Stomach (tissue), 9 donors: ENCODE results near the gene MYH9. TPM values are rescaled to one million over a fixed set of nuclear protein-coding genes. Genes with fewer than 3 reads are reported as not detected.
"Not testable (repeated sequence)": the region's sequence is repeated elsewhere in the genome, so short reads cannot be mapped to it uniquely, and the experiment has no call there.

ENCODE experiments used
- DNase-seq, 2 donors: peaks; one replicate each; pipeline versions ENCODE4 v3.0.0 to v3.0.0-alpha.2; 2013 to 2019
- H3K27ac ChIP-seq, 5 donors: fragments of 200-600 bp in 4 of 5; sonication (generic) in 4 of 5; one replicate each; pipeline ENCODE4 v1.5.1; 2013 to 2019; ENCODE audit warnings: mild to moderate bottlenecking in 1 of 5, moderate library complexity in 1 of 5
- H3K27me3 ChIP-seq, 3 donors: fragments of 200-600 bp; sonication (generic); one replicate each; pipeline ENCODE4 v1.5.1; 2017 to 2019; ENCODE audit warnings: mixed run types in 1 of 3
- H3K36me3 ChIP-seq, 4 donors: fragments of 200-600 bp; sonication (generic); 1 replicate in 3 of 4; 2 replicates in 1 of 4; pipeline ENCODE4 v1.5.1; 2016 to 2019
- H3K4me1 ChIP-seq, 4 donors: fragments of 200-600 bp; sonication (generic); one replicate each; pipeline ENCODE4 v1.5.1; 2016 to 2019
- H3K4me3 ChIP-seq, 4 donors: fragments of 200-600 bp; sonication (generic) in 3 of 4; one replicate each; pipeline ENCODE4 v1.5.1; 2016 to 2019; ENCODE audit warnings: mild to moderate bottlenecking in 1 of 4
- H3K9me3 ChIP-seq, 4 donors: fragments of 200-600 bp; sonication (generic); one replicate each; pipeline ENCODE4 v1.5.1; 2016 to 2019
- CTCF ChIP-seq, 7 experiments: fragments of 450-650 bp in 4 of 7; fragments of 200-600 bp in 3 of 7; sonication (generic) in 3 of 7; IDR thresholded peaks; one replicate each; pipeline ENCODE4 v1.5.1; 2016 to 2019; ENCODE audit warnings: antibody characterized with exemption in 7 of 7, control low read depth in 2 of 7, mild to moderate bottlenecking in 1 of 7
- EP300 ChIP-seq: sonication (generic); formaldehyde crosslinking; IDR thresholded peaks from one replicate; pipeline ENCODE4 v1.6.1; 2017; ENCODE audit warnings: antibody characterized with exemption
- POLR2A ChIP-seq, 4 donors: fragments of 450-650 bp; IDR thresholded peaks; one replicate each; pipeline ENCODE4 v1.6.1; 2016; ENCODE audit warnings: antibody characterized with exemption in 4 of 4, control low read depth in 2 of 4, mild to moderate bottlenecking in 1 of 4, moderate library complexity in 1 of 4
- POLR2AphosphoS5 ChIP-seq, 3 donors: sonication (generic); formaldehyde crosslinking; IDR thresholded peaks; one replicate each; pipeline ENCODE4 v1.6.1; 2016; ENCODE audit warnings: antibody characterized with exemption in 3 of 3
- WGBS, 5 donors: extraction: QIAGEN DNeasy Blood & Tissue Kit in 3 of 5; methylation state at CpG; one replicate each; pipeline versions ENCODE4 v1.1.5 to v1.1.7; 2013 to 2018; 5-methylcytosine and 5-hydroxymethylcytosine counted together
- intact Hi-C: fragments of 100-400 bp; cut with DNase I; formaldehyde crosslinking; loops from one replicate; pipeline ENCODE4 v1.15.1; 2023; ENCODE audit warnings: low total_unique reads
- polyA plus RNA-seq, 3 donors: library from polyadenylated mRNA; stranded (reverse); fragments of 200-250 nt; gene quantifications; one replicate each; pipeline ENCODE4 v1.2.3, GENCODE V29; 2013
- total RNA-seq, 5 donors: library from RNA; depleted of rRNA; stranded (reverse); fragments of >200 nt; gene quantifications; one replicate each; pipeline versions ENCODE4 v1.1.0 to v1.2.3, GENCODE V29; 2014 to 2016
- donor health status: healthy with polysubstance abuse.
- donor health status: Bipolar disorder and iron deficiency.
- donor health status: healthy.

MYH9 gene
- total and polyA plus RNA-seq, 8 donors = 46.7 to 620 (median 197) TPM

GRCh38 chr22:36267896-36268485 is 119.8 kb downstream of the MYH9 start:
- TF ChIP-seq EP300 (no peak), POLR2A (IDR thresholded peaks at IDR 0.05) (no peak), CTCF (IDR thresholded peaks at IDR 0.05) (no peak), POLR2AphosphoS5 (IDR thresholded peaks at IDR 0.05) (no peak)
- no peaks in the 10 kb centered on the region for H3K9me3 ChIP-seq
- peaks cover 4 to 47% (median 42%) of the 10 kb centered on the region in 4 donors for H3K36me3 ChIP-seq
- no peaks in the 10 kb centered on the region for H3K27me3 ChIP-seq
- DNase-seq = peak in 1 of 2 donors; percentile 17
- WGBS, 5 donors = 89 to 96% (median 93%) methylated on average over 11 of the region's 11 CpGs
- intact Hi-C loops = no loop called here
- H3K4me1 ChIP-seq = no peaks in the 10 kb centered on the region
- no peak overlapping the region for H3K4me3 ChIP-seq
- no peak overlapping the region for H3K27ac ChIP-seq

GRCh38 chr22:36267058-36267457 is 120.7 kb downstream of the MYH9 start:
- no peaks in the 10 kb centered on the region for H3K4me1 ChIP-seq
- WGBS, 5 donors = 90 to 98% (median 95%) methylated on average over 4 of the region's 4 CpGs
- peaks cover 4 to 56% (median 51%) of the 10 kb centered on the region in 4 donors for H3K36me3 ChIP-seq
- DNase-seq = no peak
- H3K9me3 ChIP-seq = no peaks in the 10 kb centered on the region
- H3K27ac ChIP-seq = no peak overlapping the region
- intact Hi-C loops = no loop called here
- H3K4me3 ChIP-seq = no peak overlapping the region
- no peaks in the 10 kb centered on the region for H3K27me3 ChIP-seq
- no peak for TF ChIP-seq POLR2A (IDR thresholded peaks at IDR 0.05)
- no peak for TF ChIP-seq POLR2AphosphoS5 (IDR thresholded peaks at IDR 0.05)
- TF ChIP-seq CTCF (IDR thresholded peaks at IDR 0.05) = no peak
- TF ChIP-seq EP300 = no peak

GRCh38 chr22:36263886-36264664 is 123.7 kb downstream of the MYH9 start:
- H3K4me3 ChIP-seq, H3K27ac ChIP-seq, H3K9me3 ChIP-seq, intact Hi-C loops, H3K27me3 ChIP-seq, H3K4me1 ChIP-seq: not testable (repeated sequence)
- H3K36me3 ChIP-seq = peaks cover 4 to 86% (median 78%) of the 10 kb centered on the region in 4 donors
- 79 to 90% (median 87%) methylated on average over 7 of the region's 7 CpGs for WGBS, 5 donors
- DNase-seq = peak in 1 of 2 donors; percentile 14

- 58 to 77% (median 61%) methylated on average over 5 of the region's 5 CpGs for WGBS, 5 donors
- H3K9me3 ChIP-seq, intact Hi-C loops, H3K27ac ChIP-seq, DNase-seq, H3K27me3 ChIP-seq, H3K4me3 ChIP-seq: not testable (repeated sequence)
- Histone ChIP-seq H3K36me3 (peaks cover 4 to 94% (median 81%) of the 10 kb centered on the region in 4 donors), H3K4me1 (peaks cover 8 to 17% (median 13%) of the 10 kb centered on the region in 4 donors)
Observed at GRCh38 chr22:36263216-36263673, 124.5 kb downstream of the MYH9 start.

GRCh38 chr22:36262307-36262706 is 125.5 kb downstream of the MYH9 start:
- DNase-seq, H3K27ac ChIP-seq, intact Hi-C loops, H3K9me3 ChIP-seq, H3K4me3 ChIP-seq, H3K27me3 ChIP-seq: not testable (repeated sequence)
- H3K4me1 ChIP-seq = peaks cover 13 to 25% (median 16%) of the 10 kb centered on the region in 4 donors
- WGBS, 5 donors = 91 to 97% (median 96%) methylated on average over 3 of the region's 3 CpGs
- H3K36me3 ChIP-seq = peaks cover 4 to 99% (median 86%) of the 10 kb centered on the region in 4 donors

GRCh38 chr22:36261675-36262074 is 126.1 kb downstream of the MYH9 start:
- Histone ChIP-seq H3K36me3 (peaks cover 4 to 99% (median 86%) of the 10 kb centered on the region in 4 donors), H3K4me1 (peaks cover 13 to 31% (median 18%) of the 10 kb centered on the region in 4 donors)
- H3K9me3 ChIP-seq, intact Hi-C loops, H3K4me3 ChIP-seq, DNase-seq, H3K27me3 ChIP-seq, H3K27ac ChIP-seq: not testable (repeated sequence)
- WGBS, 5 donors = 80 to 89% (median 84%) methylated on average over 5 to 6 of the region's 6 CpGs
